ENCODE data around the gene GRAMD1A.

The GRAMD1A gene

DNA sequence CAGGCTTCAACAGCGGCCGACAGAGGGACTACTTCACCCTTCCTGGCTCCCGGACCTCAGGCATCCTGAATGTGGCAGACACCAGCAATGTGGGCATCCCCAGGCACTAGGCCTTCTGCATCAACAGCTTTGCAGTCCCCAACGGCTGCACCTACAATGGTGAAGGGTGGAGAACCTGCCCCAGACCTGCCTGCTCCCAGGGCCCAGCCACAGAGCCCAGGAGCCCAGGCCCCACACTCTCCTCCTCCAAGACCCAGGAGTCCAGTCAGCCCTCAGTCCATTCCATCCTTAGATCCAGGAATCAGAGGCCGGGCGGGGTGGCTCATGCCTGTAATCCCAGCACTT, 75.9 kb downstream of the GRAMD1A start:
- ChIA-PET CTCF (interaction anchor here (1.0 to 6.5 kb wide), 2 partner anchors 9 to 103 kb away, joined by 3 to 54 read pairs; no protein-coding TSS in a partner anchor), POLR2A (no interaction called here)
- no peaks in the 10 kb centered on the region for H3K36me3 ChIP-seq (ENCODE audit: control insufficient read depth in 2 of 2, insufficient read depth in 1 of 2, low read length in 2 of 2)
- TF ChIP-seq, protein P1, sequence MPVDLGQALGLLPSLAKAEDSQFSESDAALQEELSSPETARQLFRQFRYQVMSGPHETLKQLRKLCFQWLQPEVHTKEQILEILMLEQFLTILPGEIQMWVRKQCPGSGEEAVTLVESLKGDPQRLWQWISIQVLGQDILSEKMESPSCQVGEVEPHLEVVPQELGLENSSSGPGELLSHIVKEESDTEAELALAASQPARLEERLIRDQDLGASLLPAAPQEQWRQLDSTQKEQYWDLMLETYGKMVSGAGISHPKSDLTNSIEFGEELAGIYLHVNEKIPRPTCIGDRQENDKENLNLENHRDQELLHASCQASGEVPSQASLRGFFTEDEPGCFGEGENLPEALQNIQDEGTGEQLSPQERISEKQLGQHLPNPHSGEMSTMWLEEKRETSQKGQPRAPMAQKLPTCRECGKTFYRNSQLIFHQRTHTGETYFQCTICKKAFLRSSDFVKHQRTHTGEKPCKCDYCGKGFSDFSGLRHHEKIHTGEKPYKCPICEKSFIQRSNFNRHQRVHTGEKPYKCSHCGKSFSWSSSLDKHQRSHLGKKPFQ (tag by site-specific recombination; IDR thresholded peaks at IDR 0.05): no peak
- TF ChIP-seq ZNF37A (tag by site-specific recombination; IDR thresholded peaks at IDR 0.05): no peak
- no peak for TF ChIP-seq ZNF175 (tag by site-specific recombination; IDR thresholded peaks at IDR 0.05)
- TF ChIP-seq ZNF610 (tag by site-specific recombination; IDR thresholded peaks at IDR 0.05; ENCODE audit: borderline replicate concordance): no peak
- no peak for TF ChIP-seq OVOL3 (tag by site-specific recombination; IDR thresholded peaks at IDR 0.05)
- TF ChIP-seq ZNF837 (tag by site-specific recombination; IDR thresholded peaks at IDR 0.05): no peak
- no peaks in the 10 kb centered on the region for H3K4me1 ChIP-seq (ENCODE audit: control insufficient read depth, insufficient read depth, low read length)
- H3K27ac ChIP-seq (ENCODE audit: extremely low read depth, low read depth, low read length): no peak overlapping the region
- peaks cover 4% of the 10 kb centered on the region for H3K9me3 ChIP-seq (ENCODE audit: control insufficient read depth, insufficient read depth, low read depth, low read length)
- no peak overlapping the region for H3K4me3 ChIP-seq (ENCODE audit: low read depth, low read length)
